HG02943 (cell line): ENCODE data around the gene MTMR3.
A peak's percentile ranks its signal among the peaks of the same experiment; 100 is the strongest.
"Not testable (repeated sequence)": the region's sequence is repeated elsewhere in the genome, so short reads cannot be mapped to it uniquely, and the experiment has no call there.

Experiments used
- ATAC-seq: cut with Tn5 transposase; IDR thresholded peaks from one replicate; pipeline ENCODE4 v1.9.1; 2021; ENCODE audit warnings: mild to moderate bottlenecking, low read depth, moderate library complexity; ENCODE audit not compliant: unreplicated experiment

The MTMR3 gene

GRCh38 chr22:29883045-29883774 lies at the start of gene MTMR3:
TSS of gene MTMR3 (plus strand) at chr22:29883174. CDS start at chr22:29971060, 87,886 bp downstream.
- ATAC-seq: peak; percentile 60

- no peak for ATAC-seq
These were observed 49.5 kb upstream of the MTMR3 start for GRCh38 chr22:29833392-29833965.

GRCh38 chr22:29834046-29834445 lies 48.9 kb upstream of the MTMR3 start:
- ATAC-seq: no peak

- not testable (repeated sequence) for ATAC-seq
These were observed 46.1 kb upstream of the MTMR3 start for GRCh38 chr22:29836791-29837370.

- peak; percentile 86 for ATAC-seq
These were observed 45.0 kb upstream of the MTMR3 start, which contains the start of gene ASCC2 for GRCh38 chr22:29837741-29838598. TSS of gene ASCC2 (minus strand) at chr22:29838274. CDS start at chr22:29832325, 5,949 bp downstream.

GRCh38 chr22:29838599-29838956 lies 44.4 kb upstream of the MTMR3 start:
- ATAC-seq: no peak

GRCh38 chr22:29839039-29839438 lies 43.9 kb upstream of the MTMR3 start:
- no peak for ATAC-seq

GRCh38 chr22:29840498-29840897 lies 42.5 kb upstream of the MTMR3 start:
- no peak for ATAC-seq

- no peak for ATAC-seq
These were observed 40.8 kb upstream of the MTMR3 start for GRCh38 chr22:29842172-29842571.

GRCh38 chr22:29842740-29843139 lies 40.2 kb upstream of the MTMR3 start:
- no peak for ATAC-seq

GRCh38 chr22:29846290-29846689 lies 36.7 kb upstream of the MTMR3 start:
- no peak for ATAC-seq

GRCh38 chr22:29848111-29848510 lies 34.9 kb upstream of the MTMR3 start:
- no peak for ATAC-seq

- ATAC-seq: no peak
These were observed 28.5 kb upstream of the MTMR3 start for GRCh38 chr22:29854432-29854831.

- no peak for ATAC-seq
These were observed 27.3 kb upstream of the MTMR3 start for GRCh38 chr22:29855611-29856181.

GRCh38 chr22:29856496-29856895 lies 26.5 kb upstream of the MTMR3 start:
- ATAC-seq: no peak

- not testable (repeated sequence) for ATAC-seq
These were observed 23.9 kb upstream of the MTMR3 start for GRCh38 chr22:29859030-29859429.

GRCh38 chr22:29860006-29860766 lies 22.8 kb upstream of the MTMR3 start:
- no peak for ATAC-seq

GRCh38 chr22:29861672-29862297 lies 21.2 kb upstream of the MTMR3 start:
- ATAC-seq: no peak

GRCh38 chr22:29865572-29865971 lies 17.4 kb upstream of the MTMR3 start:
- not testable (repeated sequence) for ATAC-seq
